Stimulated activated CD4-positive, alpha-beta T cell treated with anti-CD3 and anti-CD28 coated beads, TNF-alpha, amount 100 ng/mL, for 24 hours (primary cell): ENCODE results near the gene OXER1.

ENCODE experiments used
- DNase-seq, 3 experiments: peaks; one replicate each; pipeline ENCODE4 v3.0.0-alpha.2; 2020; ENCODE audit warnings: low read depth in 3 of 3

OXER1 gene

GRCh38 chr2:42793334-42794270 lies 29.7 kb upstream of the OXER1 start:
- no peak for DNase-seq

- DNase-seq, result no peak
Measured at GRCh38 chr2:42792583-42793333, 28.8 kb upstream of the OXER1 start, which contains the start of gene HAAO. HAAO (minus strand) TSS chr2:42792583; CDS start chr2:42792536, 47 bp downstream.

DNA sequence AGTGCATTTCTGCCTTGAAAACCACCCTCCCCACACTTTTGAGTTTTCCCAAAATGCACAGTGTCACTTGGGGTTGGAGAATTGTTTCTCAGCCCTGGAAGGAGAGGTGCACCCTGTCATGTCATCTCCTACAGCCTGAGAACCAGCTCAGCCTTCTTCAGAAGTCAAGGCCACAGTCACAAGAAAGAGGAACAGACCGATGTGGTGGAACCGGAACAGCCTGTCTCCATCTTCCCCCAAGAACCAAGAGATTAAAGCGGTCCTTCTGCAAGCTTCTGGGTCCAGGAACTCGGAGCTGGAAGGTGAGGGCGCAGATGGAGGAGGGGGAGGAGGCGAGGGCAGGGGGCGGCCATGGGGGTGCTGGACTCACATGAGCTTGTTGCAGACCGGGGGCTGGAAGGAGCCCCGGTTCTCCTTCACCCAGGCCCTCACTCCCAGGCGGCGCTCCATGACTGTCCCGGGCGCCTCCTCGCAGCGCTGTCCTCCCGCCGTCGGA lies 28.2 kb upstream of the OXER1 start:
- no peak for DNase-seq

DNA sequence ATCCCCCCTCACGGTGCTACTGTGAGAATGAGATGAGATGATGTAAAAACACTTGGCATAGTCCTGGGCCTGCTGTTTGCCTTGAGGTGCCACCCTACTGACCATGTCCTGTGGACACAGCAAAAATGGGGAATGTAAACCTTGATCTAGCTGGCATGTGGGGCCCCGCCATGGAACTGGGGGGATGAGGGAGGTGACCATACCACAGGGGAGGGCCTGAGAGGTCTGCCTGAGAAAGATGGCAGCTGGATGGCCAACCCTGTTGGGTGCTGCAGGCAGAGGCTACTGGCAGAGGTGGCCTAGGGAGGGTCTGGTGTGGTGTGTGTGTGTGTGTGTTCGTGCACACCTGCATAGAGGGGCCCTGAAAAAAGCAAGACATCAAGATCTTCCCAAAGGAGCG lies 27.7 kb upstream of the OXER1 start:
- no peak for DNase-seq

GRCh38 chr2:42789751-42790150 lies 25.8 kb upstream of the OXER1 start:
- DNase-seq, result no peak

GRCh38 chr2:42788882-42789281 lies 24.9 kb upstream of the OXER1 start:
- DNase-seq, result no peak

GRCh38 chr2:42788478-42788793 lies 24.5 kb upstream of the OXER1 start:
- no peak for DNase-seq

DNA sequence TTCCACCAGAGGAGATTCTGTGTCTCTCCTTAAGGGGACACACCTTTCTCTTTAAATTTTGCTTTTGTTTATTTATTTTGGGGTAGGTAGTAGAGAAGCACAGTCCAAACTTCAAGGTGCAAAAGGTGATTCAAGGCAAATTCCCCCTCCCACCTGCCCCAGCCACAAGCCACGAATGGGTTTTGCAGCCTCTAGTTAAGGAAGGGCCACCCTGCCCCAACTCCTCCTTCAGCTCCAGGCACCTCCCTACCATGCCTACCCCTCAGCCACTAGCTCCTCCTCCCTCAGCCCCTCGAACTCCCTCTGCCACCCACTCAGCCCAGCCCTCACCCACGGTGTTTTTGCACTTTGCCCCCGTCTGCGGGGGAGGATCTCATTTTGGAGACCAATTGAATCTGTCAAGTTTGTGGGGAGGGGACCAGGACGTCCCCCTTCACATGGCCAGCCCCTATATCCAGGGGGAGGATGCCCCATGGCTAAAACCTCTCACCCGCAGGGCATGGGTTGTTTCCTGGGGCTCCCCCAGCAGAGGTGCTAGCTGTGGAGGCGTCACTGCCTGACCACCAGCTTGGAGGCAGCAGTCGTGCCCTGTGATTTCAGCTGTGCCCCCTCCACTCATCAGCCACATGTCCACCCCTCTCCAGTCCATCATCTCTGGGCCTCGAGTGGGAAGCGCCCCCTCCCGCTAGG lies 24.0 kb upstream of the OXER1 start:
- DNase-seq, result no peak

DNA sequence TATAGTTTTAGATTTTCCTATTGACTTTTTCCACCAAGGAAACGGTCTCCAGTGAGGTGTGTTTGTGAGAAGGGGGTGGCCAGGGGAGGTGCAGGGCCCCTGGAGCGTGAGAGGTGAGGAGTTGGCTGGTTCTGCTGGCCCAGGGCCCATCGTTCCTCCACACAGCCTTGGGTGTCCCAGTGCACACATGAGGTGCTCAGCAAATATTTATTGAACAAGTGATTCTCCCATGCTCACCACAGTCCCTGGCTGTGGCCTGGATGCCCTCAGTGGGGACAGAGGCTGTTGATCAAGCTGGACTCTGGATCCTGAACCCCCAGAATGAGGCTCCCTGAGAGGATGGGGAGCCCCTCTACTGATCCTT lies 23.5 kb upstream of the OXER1 start:
- no peak for DNase-seq

DNA sequence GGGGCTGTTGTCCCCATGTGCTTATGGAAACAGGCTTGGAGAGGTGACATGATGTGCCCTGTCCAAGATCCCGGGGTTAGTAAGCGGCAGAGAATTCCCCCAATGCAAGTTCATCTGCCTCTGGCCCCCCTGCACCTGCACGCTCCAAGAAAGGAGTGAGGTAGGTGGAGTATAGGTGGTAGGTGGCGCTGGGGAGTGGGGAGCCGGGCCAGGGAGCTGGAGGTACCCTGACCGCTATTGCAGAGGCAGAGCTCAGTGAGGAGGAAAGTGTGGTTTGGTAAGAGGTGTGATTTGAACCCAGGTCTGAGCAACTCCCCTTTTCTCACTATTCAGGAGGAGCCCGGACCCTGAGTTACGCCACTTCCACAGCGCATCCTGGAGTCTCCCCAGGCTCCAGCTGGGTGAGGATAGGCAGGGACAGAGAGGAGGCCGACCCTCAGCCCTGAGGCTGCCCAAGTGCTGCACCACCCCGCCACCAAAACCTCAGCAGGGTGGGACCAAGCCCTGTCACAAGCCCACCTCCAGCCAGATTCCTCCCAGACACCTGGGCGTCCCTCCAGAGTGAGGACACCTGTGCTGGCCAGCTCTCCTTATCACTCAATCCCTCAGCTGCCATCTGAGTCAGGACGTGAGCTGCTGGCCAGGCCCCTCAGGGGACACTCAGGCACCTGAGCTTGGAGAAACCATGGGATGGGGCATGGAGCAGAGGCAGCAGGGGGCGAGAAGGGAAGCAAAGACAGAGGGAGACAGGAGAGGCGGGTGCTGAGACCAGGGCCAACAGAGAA lies 22.8 kb upstream of the OXER1 start:
- no peak for DNase-seq

DNA sequence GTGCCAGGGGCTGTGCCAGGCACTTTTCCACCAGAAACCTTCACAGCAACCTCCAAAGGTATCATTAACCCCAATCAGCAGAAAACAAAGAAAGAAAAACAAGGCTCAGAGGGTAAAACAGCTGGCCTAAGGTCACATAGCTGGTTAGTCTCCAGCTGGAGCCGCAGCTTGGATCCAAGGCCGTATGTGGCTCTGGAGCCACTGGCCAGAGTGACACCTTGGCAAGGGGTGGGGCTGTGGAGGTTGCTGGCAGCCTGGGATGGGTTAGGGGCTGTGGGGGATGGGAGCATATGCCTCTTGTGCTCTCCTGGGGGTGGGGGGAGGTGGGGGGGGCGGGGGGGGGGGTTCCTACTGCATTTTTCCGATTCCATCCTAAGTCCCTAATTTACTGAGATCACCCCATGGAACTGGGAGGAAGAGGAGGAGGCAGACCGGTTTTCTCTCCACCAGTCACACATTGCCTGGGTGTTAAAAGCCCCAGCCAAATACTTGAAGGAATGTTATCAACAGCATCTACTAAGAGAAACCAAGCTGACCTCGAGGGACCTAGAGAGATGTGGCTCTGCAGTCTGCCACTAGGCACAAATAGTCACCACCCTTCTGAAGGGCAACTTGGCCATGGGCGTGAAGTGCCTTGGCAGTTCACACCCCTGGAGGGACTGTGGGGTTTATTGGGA lies 20.4 kb upstream of the OXER1 start:
- DNase-seq, result no peak

- no peak for DNase-seq
Measured at GRCh38 chr2:42783511-42783910, 19.6 kb upstream of the OXER1 start.

- no peak for DNase-seq
Measured at GRCh38 chr2:42781181-42781580, 17.2 kb upstream of the OXER1 start.

- no peak for DNase-seq
Measured at GRCh38 chr2:42777883-42778805, 14.2 kb upstream of the OXER1 start.

DNA sequence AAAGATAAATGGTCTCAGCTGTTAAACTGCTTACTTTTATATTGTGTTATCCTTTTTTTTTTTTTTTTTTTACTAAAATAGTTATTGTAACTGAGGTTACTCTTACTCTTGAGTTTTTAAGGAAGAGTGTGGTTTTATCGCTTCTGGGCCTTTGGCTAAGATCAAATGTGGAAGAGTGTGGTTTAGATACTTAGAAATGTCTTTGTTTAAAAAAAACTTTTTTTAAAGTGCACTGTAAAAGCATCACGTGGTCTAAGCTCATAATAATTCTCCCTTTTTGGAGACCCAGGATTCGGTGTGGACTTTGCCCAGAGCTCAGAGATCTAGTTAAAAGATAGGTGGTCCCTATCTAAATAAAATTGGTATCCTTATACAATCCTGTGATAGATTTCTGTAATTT lies 11.9 kb upstream of the OXER1 start:
- DNase-seq, result no peak

DNA sequence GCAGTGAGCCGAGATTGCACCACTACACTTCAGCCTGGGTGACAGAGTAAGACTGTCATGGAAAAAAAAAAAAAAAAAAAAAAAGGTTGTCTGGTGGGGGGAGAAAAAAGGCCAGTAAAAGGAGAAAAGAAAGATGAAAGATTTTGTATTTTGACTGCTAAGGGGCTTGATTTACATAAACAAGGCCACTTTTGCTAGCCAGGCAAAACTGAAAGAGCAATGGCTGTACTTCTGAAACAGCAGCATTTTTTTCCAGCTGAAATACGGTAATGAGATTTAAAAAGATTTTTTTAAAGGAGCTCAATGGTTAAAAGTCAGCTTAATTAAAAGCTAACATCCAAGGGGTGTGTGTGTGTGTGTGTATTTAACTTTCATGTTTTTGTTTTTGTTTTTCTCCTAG lies 11.3 kb upstream of the OXER1 start:
- no peak for DNase-seq

GRCh38 chr2:42771546-42772153 lies 7.7 kb upstream of the OXER1 start:
- no peak for DNase-seq

DNA sequence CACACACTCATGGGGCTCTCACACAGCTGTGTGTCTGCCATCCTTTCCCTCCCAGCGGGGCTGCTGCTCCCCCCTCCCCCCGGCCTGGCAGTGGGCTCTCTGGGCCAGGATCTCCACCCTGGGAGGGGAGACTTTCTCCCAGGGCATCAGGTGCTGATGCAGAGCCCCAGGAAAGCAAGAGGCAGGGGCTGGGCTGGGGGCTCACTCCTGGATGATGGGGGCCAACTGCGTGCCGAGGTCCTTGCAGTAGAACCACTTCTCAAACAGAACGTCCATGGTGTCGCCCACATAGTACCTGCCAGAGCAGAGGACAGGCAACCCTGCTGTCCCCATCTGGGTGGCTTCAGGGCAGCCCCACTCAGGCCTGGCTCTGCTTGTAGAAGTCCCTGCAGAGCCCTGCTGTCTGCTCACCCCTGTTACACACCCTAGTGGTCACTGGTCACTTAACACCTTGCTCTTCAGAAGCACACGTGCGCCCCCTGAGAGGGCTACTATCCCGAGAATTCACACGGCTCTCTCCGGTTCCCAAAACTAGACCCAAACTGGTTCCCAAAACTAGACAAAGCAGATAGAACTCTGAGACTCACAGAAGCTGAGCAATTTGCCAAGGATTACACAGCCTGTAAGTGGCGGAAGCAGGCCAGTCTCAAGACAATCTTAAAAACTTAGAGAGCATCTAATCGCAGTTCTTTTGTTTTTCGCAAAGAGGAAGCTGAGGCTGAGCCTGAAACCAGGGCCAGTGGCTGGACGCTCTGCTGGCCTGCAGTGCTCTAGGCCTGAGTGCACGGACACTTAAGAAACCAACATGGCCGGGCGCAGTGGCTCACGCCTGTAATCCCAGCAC lies 6.6 kb upstream of the OXER1 start:
- DNase-seq, result no peak
